H1 (cell line): ENCODE data around the gene SPECC1. TPM values are rescaled to one million over a fixed set of nuclear protein-coding genes. Genes with fewer than 3 reads are reported as not detected.

Source experiments
- CTCF ChIA-PET: fragments of 300-600 bp; sonication (Branson Sonifier 250); formaldehyde crosslinking; loops from one replicate; lab custom pipeline; 2021; ENCODE audit not compliant: partially characterized antibody; lab: Charles Lee
- POLR2A ChIA-PET: fragments of 300-600 bp; sonication (Branson Sonifier 250); formaldehyde crosslinking; loops from one replicate; lab custom pipeline; 2021; ENCODE audit warnings: inconsistent platforms; ENCODE audit not compliant: partially characterized antibody; lab: Charles Lee
- DNase-seq, 2 experiments: peaks; one replicate each; pipeline versions ENCODE4 v3.0.0 to v3.0.0-alpha.2; 2010 to 2022; ENCODE audit warnings: low spot score in 2 of 2, low read depth in 1 of 2, mixed read lengths in 1 of 2
- FAIRE-seq: peaks from 2 replicates; lab custom pipeline; 2011; peaks lifted over from hg19 to GRCh38; lab: Jason Lieb, UNC
- H2AFZ ChIP-seq: 2 replicates; pipeline ENCODE4 v1.8.1; 2012; ENCODE audit warnings: low read length, inconsistent platforms
- H2AK5ac ChIP-seq: 2 replicates; pipeline ENCODE4 v1.6.1; 2013; ENCODE audit warnings: low read depth, low read length
- H2BK120ac ChIP-seq: replicated peaks from 2 replicates; pipeline ENCODE3; 2013; ENCODE audit warnings: low read depth, low read length, inconsistent platforms
- H2BK12ac ChIP-seq: 2 replicates; pipeline ENCODE4 v1.6.1; 2013; ENCODE audit warnings: low read depth, low read length
- H2BK15ac ChIP-seq: 2 replicates; pipeline ENCODE4 v1.6.1; 2013; ENCODE audit warnings: low read length
- H2BK20ac ChIP-seq: 2 replicates; pipeline ENCODE4 v1.6.1; 2013; ENCODE audit warnings: low read length
- H2BK5ac ChIP-seq: 2 replicates; pipeline ENCODE4 v1.6.1; 2013; ENCODE audit warnings: low read depth, low read length
- H3K14ac ChIP-seq: 2 replicates; pipeline ENCODE4 v1.6.1; 2013; ENCODE audit warnings: inconsistent platforms; ENCODE audit not compliant: insufficient read length
- H3K18ac ChIP-seq: 2 replicates; pipeline ENCODE4 v1.6.1; 2013; ENCODE audit warnings: low read length; ENCODE audit errors: extremely low read depth
- H3K23ac ChIP-seq: 2 replicates; pipeline ENCODE4 v1.6.1; 2013; ENCODE audit warnings: inconsistent platforms; ENCODE audit not compliant: insufficient read length
- H3K23me2 ChIP-seq: 2 replicates; pipeline ENCODE4 v1.6.1; 2013; ENCODE audit warnings: low read depth, low read length
- H3K27ac ChIP-seq: 2 replicates; pipeline ENCODE4 v1.6.1; 2011; ENCODE audit warnings: low read depth, low read length, inconsistent platforms
- H3K27me3 ChIP-seq, 4 experiments: replicated peaks in 1 of 4; 1 replicate in 1 of 4; 2 replicates in 3 of 4; pipeline versions ENCODE4 v1.6.1 to v1.8.1; 2011 to 2013; ENCODE audit warnings: low read length in 3 of 4, mild to moderate bottlenecking in 3 of 4, inconsistent platforms in 2 of 4, mixed read lengths in 2 of 4, moderate library complexity in 1 of 4; ENCODE audit not compliant: control insufficient read depth in 3 of 4, insufficient read depth in 3 of 4; ENCODE audit errors: extremely low read depth in 1 of 4
- H3K36me3 ChIP-seq, 4 experiments: 2 replicates each; pipeline versions ENCODE4 v1.6.1 to v1.8.1; 2011 to 2013; ENCODE audit warnings: mild to moderate bottlenecking in 4 of 4, low read length in 3 of 4, moderate library complexity in 2 of 4, control low read depth in 1 of 4, inconsistent platforms in 1 of 4; ENCODE audit not compliant: insufficient read depth in 4 of 4, control insufficient read depth in 2 of 4
- H3K4ac ChIP-seq: replicated peaks from 2 replicates; pipeline ENCODE3; 2013; ENCODE audit warnings: low read length, low read depth, mixed read lengths, inconsistent platforms; ENCODE audit not compliant: insufficient read length
- H3K4me1 ChIP-seq, 4 experiments: replicated peaks in 1 of 4; 1 replicate in 1 of 4; 2 replicates in 3 of 4; pipeline versions ENCODE4 v1.6.1 to v1.8.1; 2011 to 2013; ENCODE audit warnings: low read length in 3 of 4, inconsistent platforms in 2 of 4, mixed read lengths in 1 of 4; ENCODE audit not compliant: insufficient read depth in 4 of 4, control insufficient read depth in 3 of 4
- H3K4me2 ChIP-seq, 2 experiments: 2 replicates each; pipeline versions ENCODE4 v1.6.1 to v1.8.1; 2011 to 2013; ENCODE audit warnings: low read depth in 2 of 2, low read length in 2 of 2, control low read depth in 1 of 2, inconsistent platforms in 1 of 2, mild to moderate bottlenecking in 1 of 2; ENCODE audit not compliant: insufficient read depth in 1 of 2
- H3K4me3 ChIP-seq, 4 experiments: fragments of 200-600, 300-600 bp in 1 of 4; sonication (generic), shearing (Covaris generic), sonication (Bioruptor Twin) in 1 of 4; 2 replicates each; pipeline versions ENCODE4 v1.5.1 to v1.8.1; 2011 to 2016; ENCODE audit warnings: low read length in 4 of 4, low read depth in 3 of 4, control low read depth in 2 of 4, inconsistent platforms in 2 of 4, mild to moderate bottlenecking in 2 of 4, mixed read lengths in 1 of 4, moderate library complexity in 1 of 4; ENCODE audit not compliant: insufficient read depth in 2 of 4; ENCODE audit errors: extremely low read depth in 1 of 4
- H3K56ac ChIP-seq: replicated peaks from 2 replicates; pipeline ENCODE3; 2013; ENCODE audit warnings: low read depth, mild to moderate bottlenecking, mixed read lengths, low read length, inconsistent platforms; ENCODE audit not compliant: insufficient read length
- H3K79me1 ChIP-seq: 2 replicates; pipeline ENCODE4 v1.6.1; 2013; ENCODE audit warnings: low read depth, low read length, control low read depth
- H3K79me2 ChIP-seq, 2 experiments: 2 replicates each; pipeline versions ENCODE4 v1.6.1 to v1.8.1; 2012 to 2013; ENCODE audit warnings: low read length in 2 of 2, mild to moderate bottlenecking in 2 of 2, inconsistent platforms in 1 of 2; ENCODE audit not compliant: insufficient read depth in 2 of 2, control insufficient read depth in 1 of 2
- H3K9ac ChIP-seq, 4 experiments: replicated peaks in 1 of 4; 1 replicate in 1 of 4; 2 replicates in 3 of 4; pipeline versions ENCODE4 v1.6.1 to v1.8.1; 2011 to 2013; ENCODE audit warnings: low read depth in 3 of 4, low read length in 3 of 4, control low read depth in 2 of 4, mild to moderate bottlenecking in 2 of 4, moderate library complexity in 2 of 4, inconsistent platforms in 1 of 4; ENCODE audit errors: extremely low read depth in 1 of 4
- H3K9me3 ChIP-seq, 2 experiments: 2 replicates each; pipeline versions ENCODE4 v1.6.1 to v1.8.1; 2012 to 2013; ENCODE audit warnings: mild to moderate bottlenecking in 2 of 2, moderate library complexity in 2 of 2, control low read depth in 1 of 2, inconsistent platforms in 1 of 2, low read depth in 1 of 2, low read length in 1 of 2, mixed read lengths in 1 of 2; ENCODE audit not compliant: insufficient read depth in 2 of 2
- H4K20me1 ChIP-seq, 2 experiments: replicated peaks in 1 of 2; 2 replicates each; pipeline versions ENCODE3 to v1.8.1; 2011 to 2013; ENCODE audit warnings: inconsistent platforms in 2 of 2, low read length in 2 of 2, mild to moderate bottlenecking in 1 of 2; ENCODE audit not compliant: insufficient read depth in 2 of 2, control insufficient read depth in 1 of 2
- H4K5ac ChIP-seq: 2 replicates; pipeline ENCODE4 v1.6.1; 2013; ENCODE audit warnings: low read length, low read depth, mixed read lengths, inconsistent platforms; ENCODE audit not compliant: insufficient read length
- H4K8ac ChIP-seq: 2 replicates; pipeline ENCODE4 v1.8.0; 2013; ENCODE audit warnings: mild to moderate bottlenecking, moderate library complexity, low read length, inconsistent platforms; ENCODE audit not compliant: insufficient read depth; ENCODE audit errors: extremely low read depth
- H4K91ac ChIP-seq: replicated peaks from 2 replicates; pipeline ENCODE3; 2013; ENCODE audit warnings: low read length, mixed read lengths, inconsistent platforms; ENCODE audit not compliant: insufficient read length
- ATF2 ChIP-seq: IDR thresholded peaks from 2 replicates; pipeline ENCODE4 v1.6.1; 2012; ENCODE audit warnings: low read length, inconsistent platforms
- CHD1 ChIP-seq: IDR thresholded peaks from 2 replicates; pipeline ENCODE4 v1.6.1; 2012; ENCODE audit warnings: low read depth, low read length, improper control_type of control experiment
- EP300 ChIP-seq, 2 experiments: IDR thresholded peaks; 1 replicate in 1 of 2; 2 replicates in 1 of 2; pipeline ENCODE4 v1.6.1; 2011 to 2012; ENCODE audit warnings: low read depth in 2 of 2, low read length in 2 of 2, mild to moderate bottlenecking in 2 of 2, borderline replicate concordance in 1 of 2, inconsistent platforms in 1 of 2, moderate library complexity in 1 of 2
- NANOG ChIP-seq: IDR thresholded peaks from 2 replicates; pipeline ENCODE4 v1.6.1; 2011; ENCODE audit warnings: low read length, low read depth, mild to moderate bottlenecking, inconsistent platforms; ENCODE audit not compliant: insufficient read depth, poor library complexity, severe bottlenecking
- NRF1 ChIP-seq: IDR thresholded peaks from 2 replicates; pipeline ENCODE4 v1.6.1; 2011; ENCODE audit warnings: mild to moderate bottlenecking, low read depth, low read length, improper control_type of control experiment
- PHF8 ChIP-seq: fragments of 200-600 bp; sonication (generic); conservative IDR thresholded peaks from 2 replicates; pipeline ENCODE4 v1.7.1; 2012; ENCODE audit warnings: low read depth, mild to moderate bottlenecking, inconsistent platforms, low read length, moderate library complexity
- RAD21 ChIP-seq, 2 experiments: IDR thresholded peaks in 1 of 2; conservative IDR thresholded peaks in 1 of 2; 2 replicates each; pipeline ENCODE4 v1.6.1; 2011; ENCODE audit warnings: low read depth in 2 of 2, low read length in 2 of 2, improper control_type of control experiment in 1 of 2, inconsistent platforms in 1 of 2, mild to moderate bottlenecking in 1 of 2, moderate library complexity in 1 of 2
- SIN3A ChIP-seq, 2 experiments: IDR thresholded peaks in 1 of 2; conservative IDR thresholded peaks in 1 of 2; 2 replicates each; pipeline ENCODE4 v1.6.1; 2011 to 2012; ENCODE audit warnings: low read length in 2 of 2, improper control_type of control experiment in 1 of 2, low read depth in 1 of 2, mild to moderate bottlenecking in 1 of 2
- SP2 ChIP-seq: IDR thresholded peaks from 2 replicates; pipeline ENCODE4 v1.6.1; 2012; ENCODE audit warnings: mild to moderate bottlenecking, low read length, inconsistent platforms
- SUZ12 ChIP-seq: fragments of 200-600 bp; sonication (generic); IDR thresholded peaks from 2 replicates; pipeline ENCODE4 v1.6.1; 2012; ENCODE audit warnings: mild to moderate bottlenecking, inconsistent platforms, low read length, moderate library complexity, mixed read lengths
- TCF12 ChIP-seq: IDR thresholded peaks from 2 replicates; pipeline ENCODE4 v1.6.1; 2011; ENCODE audit warnings: low read depth, mild to moderate bottlenecking, low read length
- WGBS, 2 experiments: shearing (Covaris generic) in 1 of 2; methylation state at CpG; one replicate each; pipeline versions ENCODE4 v1.1.6 to v1.1.7; 2013 to 2015; ENCODE audit warnings: low lambda C conversion rate in 2 of 2, mixed read lengths in 2 of 2, inconsistent platforms in 1 of 2, low coverage in 1 of 2, missing lambda C conversion rate in 1 of 2; ENCODE audit not compliant: insufficient replicate concordance in 2 of 2, insufficient coverage in 1 of 2, insufficient read length in 1 of 2; ENCODE audit errors: extremely low coverage in 1 of 2, missing lambda C conversion rate in 1 of 2; 5-methylcytosine and 5-hydroxymethylcytosine counted together
- polyA plus RNA-seq, 7 experiments: library from polyadenylated mRNA; depleted of rRNA in 3 of 7; stranded (reverse) in 5 of 7; unstranded in 2 of 7; fragments of >200 nt in 5 of 7; fragments of 200-250 nt in 2 of 7; gene quantifications; 1 replicate in 5 of 7; 2 replicates in 1 of 7; 4 replicates in 1 of 7; pipeline versions ENCODE4 v1.2.1 to v1.2.3, GENCODE V29; 2011 to 2013; ENCODE audit warnings: missing spikeins in 2 of 7, mixed read lengths in 2 of 7
- total RNA-seq: library from RNA; stranded (reverse); fragmentation: NEBNext Ultra II Directional; extraction: Animal tissue kit (Norgen Biotek cat#: 25700); gene quantifications from 2 replicates; pipeline ENCODE4 v1.2.1, GENCODE V29; 2021

SPECC1 gene
- total and polyA plus RNA-seq, 2 of the 8 experiments (the other 6 are each of a cell fraction or from before 2014, with no cell fraction given): 35.8 to 87.9 TPM

- Histone ChIP-seq H3K27ac (no peak overlapping the region), H3K9me3 (no peaks in the 10 kb centered on the region), H3K4me2 (no peak overlapping the region), H3K23ac (no peak overlapping the region), H2BK15ac (no peak overlapping the region), H3K23me2 (no peaks in the 10 kb centered on the region), H3K79me2 (peaks cover 0 to 2% of the 10 kb centered on the region in 2 experiments; a peak in 1 of 4 replicates), H4K8ac (no peak overlapping the region), H3K14ac (no peak overlapping the region), H2AK5ac (no peak overlapping the region), H4K5ac (no peak overlapping the region), H3K18ac (no peak overlapping the region), H3K79me1 (no peaks in the 10 kb centered on the region; the same call in 1 of the 2 replicates), H3K4me3 (no peak overlapping the region), H3K9ac (no peak overlapping the region), H4K20me1 (peaks cover 0 to 1% of the 10 kb centered on the region in 2 experiments), H3K36me3 (peaks cover 6 to 11% (median 10%) of the 10 kb centered on the region in 4 experiments), H2BK5ac (no peak overlapping the region), H2BK12ac (no peak overlapping the region), H3K4ac (no peak overlapping the region), H2BK20ac (no peak overlapping the region), H3K56ac (no peak overlapping the region), H4K91ac (no peak overlapping the region), H2BK120ac (no peak overlapping the region), H3K27me3 (no peaks in the 10 kb centered on the region), H2AFZ (no peak overlapping the region), H3K4me1 (peaks cover 2 to 9% (median 4%) of the 10 kb centered on the region in 4 experiments; a peak in 5 of 7 replicates)
- no peak for DNase-seq
- CTCF ChIA-PET: no interaction called here
- 88% methylated on average over 6 of the region's 6 CpGs; no CpG with 5 or more reads in 1 of the 2 experiments for WGBS, 2 experiments
- FAIRE-seq: no peak
- POLR2A ChIA-PET: no interaction called here
- TF ChIP-seq TCF12 (no peak), PHF8 (no peak), SP2 (no peak), CHD1 (no peak), NANOG (no peak), ATF2 (no peak), RAD21 (IDR thresholded peaks at IDR 0.05 in 1 of 2, conservative IDR thresholded peaks at IDR 0.05 in 1 of 2; ENCODE audit: low read depth in 2 of 2, low read length in 2 of 2) (no peak), EP300 (IDR thresholded peaks at IDR 0.05; ENCODE audit: borderline replicate concordance in 1 of 2, low read depth in 2 of 2, low read length in 2 of 2) (no peak), SIN3A (conservative IDR thresholded peaks at IDR 0.05 in 1 of 2, IDR thresholded peaks at IDR 0.05 in 1 of 2; ENCODE audit: low read depth in 1 of 2, low read length in 2 of 2) (no peak), SUZ12 (no peak), NRF1 (no peak)
These were observed 255.8 kb downstream of the SPECC1 start for GRCh38 chr17:20264996-20265395.
